ENCODE measurements around the gene SDR42E2. TPM values are rescaled to one million over a fixed set of nuclear protein-coding genes. Genes with fewer than 3 reads are reported as not detected.
"Not testable (repeated sequence)": the region's sequence is repeated elsewhere in the genome, so short reads cannot be mapped to it uniquely, and the experiment has no call there.

SDR42E2 gene
- total RNA-seq, 1 experiment from 2014 or later, result not detected

- ChIA-PET CTCF (no interaction called here), POLR2A (ENCODE audit: unreplicated experiment) (no interaction called here)
- no TSS peak for BruUV-seq (replicated peaks)
- Histone ChIP-seq H3K4me2 (ENCODE audit: low read length) (no peak overlapping the region), H3K27ac (ENCODE audit: low read length) (no peak overlapping the region), H3K9me3 (ENCODE audit: low read length) (no peaks in the 10 kb centered on the region), H4K20me1 (ENCODE audit: low read length) (peaks cover 6% of the 10 kb centered on the region), H3K79me2 (ENCODE audit: low read length) (peaks cover 64% of the 10 kb centered on the region), H3F3A (ENCODE audit: low read length, unreplicated experiment) (no peaks in the 10 kb centered on the region), H3K9ac (ENCODE audit: low read length) (no peak overlapping the region), H3K9me2 (replicated peaks; ENCODE audit: low read length) (no peaks in the 10 kb centered on the region), H3K4me1 (ENCODE audit: insufficient read depth, low read length) (peaks cover 21% of the 10 kb centered on the region), H3K4me3 (ENCODE audit: low read length) (no peak overlapping the region), H2AFZ (ENCODE audit: low read length) (no peak overlapping the region), H3K27me3 (ENCODE audit: low read length) (no peaks in the 10 kb centered on the region), H3K36me3 (ENCODE audit: low read depth, low read length) (peaks cover 5% of the 10 kb centered on the region)
- no peak for ATAC-seq
- DNase-seq, result no peak
- intact Hi-C loops (cut with micrococcal nuclease), result no loop called here
- TF ChIP-seq EZH2 (IDR thresholded peaks at IDR 0.05; ENCODE audit: low read length, unreplicated experiment) (no peak), EZH2phosphoT487 (IDR thresholded peaks at IDR 0.05; ENCODE audit: borderline replicate concordance, low read length) (no peak)
- TF ChIP-seq, protein P1, sequence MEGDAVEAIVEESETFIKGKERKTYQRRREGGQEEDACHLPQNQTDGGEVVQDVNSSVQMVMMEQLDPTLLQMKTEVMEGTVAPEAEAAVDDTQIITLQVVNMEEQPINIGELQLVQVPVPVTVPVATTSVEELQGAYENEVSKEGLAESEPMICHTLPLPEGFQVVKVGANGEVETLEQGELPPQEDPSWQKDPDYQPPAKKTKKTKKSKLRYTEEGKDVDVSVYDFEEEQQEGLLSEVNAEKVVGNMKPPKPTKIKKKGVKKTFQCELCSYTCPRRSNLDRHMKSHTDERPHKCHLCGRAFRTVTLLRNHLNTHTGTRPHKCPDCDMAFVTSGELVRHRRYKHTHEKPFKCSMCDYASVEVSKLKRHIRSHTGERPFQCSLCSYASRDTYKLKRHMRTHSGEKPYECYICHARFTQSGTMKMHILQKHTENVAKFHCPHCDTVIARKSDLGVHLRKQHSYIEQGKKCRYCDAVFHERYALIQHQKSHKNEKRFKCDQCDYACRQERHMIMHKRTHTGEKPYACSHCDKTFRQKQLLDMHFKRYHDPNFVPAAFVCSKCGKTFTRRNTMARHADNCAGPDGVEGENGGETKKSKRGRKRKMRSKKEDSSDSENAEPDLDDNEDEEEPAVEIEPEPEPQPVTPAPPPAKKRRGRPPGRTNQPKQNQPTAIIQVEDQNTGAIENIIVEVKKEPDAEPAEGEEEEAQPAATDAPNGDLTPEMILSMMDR (conservative IDR thresholded peaks at IDR 0.05; ENCODE audit: low read depth, low read length), result no peak
Observed at GRCh38 chr16:22214402-22214801, 52.1 kb downstream of the SDR42E2 start.

GRCh38 chr16:22214889-22215288 is 52.6 kb downstream of the SDR42E2 start:
- H3K4me2 ChIP-seq (ENCODE audit: low read length), result no peak overlapping the region
- no peaks in the 10 kb centered on the region for H3F3A ChIP-seq (ENCODE audit: low read length, unreplicated experiment)
- no TSS peak for BruUV-seq (replicated peaks)
- CTCF ChIA-PET, result no interaction called here
- POLR2A ChIA-PET (ENCODE audit: unreplicated experiment), result no interaction called here
- no peak for TF ChIP-seq EZH2 (IDR thresholded peaks at IDR 0.05; ENCODE audit: low read length, unreplicated experiment)
- TF ChIP-seq, protein P1 (conservative IDR thresholded peaks at IDR 0.05; ENCODE audit: low read depth, low read length), result no peak
- TF ChIP-seq EZH2phosphoT487 (IDR thresholded peaks at IDR 0.05; ENCODE audit: borderline replicate concordance, low read length), result no peak
- H3K27me3 ChIP-seq (ENCODE audit: low read length), result no peaks in the 10 kb centered on the region
- peaks cover 21% of the 10 kb centered on the region for H3K4me1 ChIP-seq (ENCODE audit: insufficient read depth, low read length)
- H4K20me1 ChIP-seq (ENCODE audit: low read length), result peaks cover 6% of the 10 kb centered on the region
- no peak overlapping the region for H3K4me3 ChIP-seq (ENCODE audit: low read length)
- ATAC-seq (no peak), DNase-seq (no peak)
- H3K9me3 ChIP-seq (ENCODE audit: low read length), result no peaks in the 10 kb centered on the region
- peaks cover 5% of the 10 kb centered on the region for H3K36me3 ChIP-seq (ENCODE audit: low read depth, low read length)
- H3K9ac ChIP-seq (ENCODE audit: low read length), result no peak overlapping the region
- no peaks in the 10 kb centered on the region for H3K9me2 ChIP-seq (replicated peaks; ENCODE audit: low read length)
- no peak overlapping the region for H2AFZ ChIP-seq (ENCODE audit: low read length)
- peaks cover 59% of the 10 kb centered on the region for H3K79me2 ChIP-seq (ENCODE audit: low read length)
- intact Hi-C loops (cut with micrococcal nuclease), result no loop called here
- H3K27ac ChIP-seq (ENCODE audit: low read length), result no peak overlapping the region

DNA sequence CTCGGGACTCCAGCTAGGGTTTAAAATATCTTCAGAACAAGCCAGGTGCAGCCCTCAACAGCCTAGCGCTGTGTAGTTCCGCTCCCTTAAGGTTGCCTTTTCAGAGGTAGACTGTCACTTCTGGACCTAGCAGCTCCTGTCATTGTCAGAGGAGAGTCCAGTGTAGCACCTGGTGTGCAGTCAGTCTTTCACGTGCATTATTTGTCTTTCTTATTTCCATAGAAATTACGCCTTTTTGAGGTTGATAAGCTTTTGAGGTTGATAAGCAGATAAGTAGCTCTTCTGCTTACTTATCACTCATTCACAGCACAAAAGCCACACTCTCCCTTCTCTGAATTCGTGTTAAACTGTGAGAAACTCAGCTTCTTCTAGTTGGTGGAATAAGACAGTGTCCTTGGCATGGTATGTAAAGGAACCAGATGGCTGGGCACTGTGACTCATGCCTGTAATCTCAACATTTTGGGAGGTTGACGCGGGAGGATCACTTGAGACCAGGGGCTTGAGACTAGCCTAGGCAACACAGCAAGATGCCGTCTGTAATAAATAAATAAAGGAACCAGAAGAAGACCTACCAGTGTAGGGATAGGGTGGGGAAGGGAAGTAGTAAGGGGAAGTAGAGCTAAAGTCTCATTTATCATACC is 54.0 kb downstream of the SDR42E2 start:
- peaks cover 20% of the 10 kb centered on the region for H3K4me1 ChIP-seq (ENCODE audit: insufficient read depth, low read length)
- peaks cover 6% of the 10 kb centered on the region for H4K20me1 ChIP-seq (ENCODE audit: low read length)
- H3K9me3 ChIP-seq (ENCODE audit: low read length), result no peaks in the 10 kb centered on the region
- H3K9me2 ChIP-seq (replicated peaks; ENCODE audit: low read length), result no peaks in the 10 kb centered on the region
- DNase-seq, result no peak
- ATAC-seq, result no peak
- H3K4me2 ChIP-seq (ENCODE audit: low read length), result no peak overlapping the region
- H2AFZ ChIP-seq (ENCODE audit: low read length), result no peak overlapping the region
- ChIA-PET POLR2A (ENCODE audit: unreplicated experiment) (no interaction called here), CTCF (interaction anchor here (0.5 kb wide), 1 partner anchor 8 kb away, joined by 4 read pairs; no protein-coding TSS in a partner anchor)
- intact Hi-C loops (cut with micrococcal nuclease), result no loop called here
- no TSS peak for BruUV-seq (replicated peaks)
- H3K9ac ChIP-seq (ENCODE audit: low read length), result no peak overlapping the region
- no peaks in the 10 kb centered on the region for H3K27me3 ChIP-seq (ENCODE audit: low read length)
- TF ChIP-seq EZH2 (IDR thresholded peaks at IDR 0.05; ENCODE audit: low read length, unreplicated experiment) (no peak), EZH2phosphoT487 (IDR thresholded peaks at IDR 0.05; ENCODE audit: borderline replicate concordance, low read length) (no peak)
- TF ChIP-seq, protein P1 (conservative IDR thresholded peaks at IDR 0.05; ENCODE audit: low read depth, low read length), result no peak
- no peak overlapping the region for H3K4me3 ChIP-seq (ENCODE audit: low read length)
- no peaks in the 10 kb centered on the region for H3F3A ChIP-seq (ENCODE audit: low read length, unreplicated experiment)
- peaks cover 5% of the 10 kb centered on the region for H3K36me3 ChIP-seq (ENCODE audit: low read depth, low read length)
- no peak overlapping the region for H3K27ac ChIP-seq (ENCODE audit: low read length)
- H3K79me2 ChIP-seq (ENCODE audit: low read length), result peaks cover 45% of the 10 kb centered on the region

- intact Hi-C loops (cut with micrococcal nuclease); H3K27ac ChIP-seq (ENCODE audit: low read length); BruUV-seq (replicated peaks); H3K27me3 ChIP-seq (ENCODE audit: low read length); H3K9ac ChIP-seq (ENCODE audit: low read length); DNase-seq; H3K9me3 ChIP-seq (ENCODE audit: low read length); H3K9me2 ChIP-seq (replicated peaks; ENCODE audit: low read length); H3F3A ChIP-seq (ENCODE audit: low read length, unreplicated experiment); H3K36me3 ChIP-seq (ENCODE audit: low read depth, low read length); H4K20me1 ChIP-seq (ENCODE audit: low read length); ATAC-seq; POLR2A ChIA-PET (ENCODE audit: unreplicated experiment); H3K4me2 ChIP-seq (ENCODE audit: low read length); H2AFZ ChIP-seq (ENCODE audit: low read length); H3K4me3 ChIP-seq (ENCODE audit: low read length); CTCF ChIA-PET: not testable (repeated sequence)
- peaks cover 15% of the 10 kb centered on the region for H3K4me1 ChIP-seq (ENCODE audit: insufficient read depth, low read length)
- H3K79me2 ChIP-seq (ENCODE audit: low read length), result peaks cover 39% of the 10 kb centered on the region
Observed at GRCh38 chr16:22216832-22217225, 54.5 kb downstream of the SDR42E2 start.
